DOHH2 (cell line): ENCODE data around the gene PPP2R2C.

ENCODE experiments used
- H3F3A ChIP-seq: fragments of 200-600 bp; sonication (generic), shearing (Covaris generic); 2 replicates; pipeline ENCODE4 v1.6.0; 2016; ENCODE audit warnings: antibody characterized with exemption, mild to moderate bottlenecking; ENCODE audit not compliant: control insufficient read depth, insufficient read depth
- H3K27ac ChIP-seq: fragments of 200-600 bp; sonication (generic); 2 replicates; pipeline ENCODE4 v1.5.1; 2014; ENCODE audit warnings: low read depth, mild to moderate bottlenecking, low read length, moderate library complexity
- H3K27me3 ChIP-seq: fragments of 200-600 bp; sonication (generic); 2 replicates; pipeline ENCODE4 v1.6.1; 2014; ENCODE audit warnings: mild to moderate bottlenecking, low read length, mixed read lengths; ENCODE audit not compliant: control insufficient read depth
- H3K36me3 ChIP-seq: fragments of 200-600 bp; sonication (generic); 2 replicates; pipeline ENCODE4 v1.6.1; 2014; ENCODE audit warnings: mild to moderate bottlenecking, low read length, moderate library complexity, mixed read lengths; ENCODE audit not compliant: control insufficient read depth
- H3K4me1 ChIP-seq: fragments of 200-600 bp; sonication (generic); 2 replicates; pipeline ENCODE4 v1.6.1; 2014; ENCODE audit warnings: mild to moderate bottlenecking, low read length, mixed read lengths; ENCODE audit not compliant: control insufficient read depth
- H3K4me2 ChIP-seq: fragments of 200-600 bp; sonication (generic); 2 replicates; pipeline ENCODE4 v1.6.0; 2014; ENCODE audit warnings: mild to moderate bottlenecking, low read length, moderate library complexity
- H3K4me3 ChIP-seq: fragments of 200-600 bp; sonication (generic); 2 replicates; pipeline ENCODE4 v1.5.1; 2014; ENCODE audit warnings: mild to moderate bottlenecking, low read length, mixed read lengths
- H3K79me2 ChIP-seq: fragments of 200-600 bp; sonication (generic); 2 replicates; pipeline ENCODE4 v1.6.1; 2014; ENCODE audit warnings: mild to moderate bottlenecking, low read length, mixed read lengths; ENCODE audit not compliant: control insufficient read depth
- H3K9me2 ChIP-seq: fragments of 200-600 bp; sonication (generic); replicated peaks from 2 replicates; pipeline ENCODE4 v1.6.1; 2014; ENCODE audit warnings: mild to moderate bottlenecking, low read length, mixed read lengths; ENCODE audit not compliant: control insufficient read depth
- H3K9me3 ChIP-seq: fragments of 200-600 bp; sonication (generic); 2 replicates; pipeline ENCODE4 v1.6.1; 2014; ENCODE audit warnings: antibody characterized with exemption, low read length, mixed read lengths; ENCODE audit not compliant: control insufficient read depth, insufficient read depth
- H4K20me1 ChIP-seq: fragments of 200-600 bp; sonication (generic); 2 replicates; pipeline ENCODE4 v1.6.0; 2014; ENCODE audit warnings: low read depth, mild to moderate bottlenecking, antibody characterized with exemption, low read length, moderate library complexity; ENCODE audit not compliant: control insufficient read depth, insufficient read depth
- EZH2phosphoT487 ChIP-seq: fragments of 200-600 bp; sonication (generic); IDR thresholded peaks from 2 replicates; pipeline ENCODE4 v1.6.1; 2017; ENCODE audit warnings: borderline replicate concordance, mild to moderate bottlenecking, antibody characterized with exemption, low read length, moderate library complexity, mixed read lengths
- TF ChIP-seq, protein P1 (sequence below): fragments of 200-600 bp; sonication (generic); IDR thresholded peaks from one replicate; pipeline ENCODE4 v1.5.1; 2014; ENCODE audit warnings: antibody characterized with exemption, mild to moderate bottlenecking, low read depth, low read length; ENCODE audit not compliant: poor library complexity, severe bottlenecking

Gene PPP2R2C

DNA sequence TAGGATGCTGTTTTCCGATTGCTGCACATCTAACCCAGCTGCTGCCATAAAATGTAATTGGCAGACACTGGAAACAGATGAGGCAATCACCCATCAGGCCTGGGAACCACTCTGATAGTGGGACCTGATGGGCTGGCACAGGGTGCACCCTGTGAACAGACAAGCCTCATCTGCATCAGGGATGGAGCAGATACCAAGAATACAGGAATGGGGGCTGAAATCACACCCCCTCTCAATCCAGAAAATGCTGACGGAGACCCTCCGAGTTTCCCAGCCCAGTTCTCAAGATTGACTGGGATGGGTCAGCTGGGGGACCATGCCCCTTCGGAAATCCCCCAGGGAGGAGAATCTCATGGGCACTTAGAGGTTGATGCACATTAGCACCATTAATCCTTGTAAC is 28.8 kb upstream of the PPP2R2C start:
- no peaks in the 10 kb centered on the region for H3F3A ChIP-seq
- no peaks in the 10 kb centered on the region for H3K9me2 ChIP-seq
- no peak overlapping the region for H3K27ac ChIP-seq
- H3K27me3 ChIP-seq: no peaks in the 10 kb centered on the region
- no peak overlapping the region for H3K4me2 ChIP-seq
- H3K4me3 ChIP-seq: no peak overlapping the region
- TF ChIP-seq, protein P1, sequence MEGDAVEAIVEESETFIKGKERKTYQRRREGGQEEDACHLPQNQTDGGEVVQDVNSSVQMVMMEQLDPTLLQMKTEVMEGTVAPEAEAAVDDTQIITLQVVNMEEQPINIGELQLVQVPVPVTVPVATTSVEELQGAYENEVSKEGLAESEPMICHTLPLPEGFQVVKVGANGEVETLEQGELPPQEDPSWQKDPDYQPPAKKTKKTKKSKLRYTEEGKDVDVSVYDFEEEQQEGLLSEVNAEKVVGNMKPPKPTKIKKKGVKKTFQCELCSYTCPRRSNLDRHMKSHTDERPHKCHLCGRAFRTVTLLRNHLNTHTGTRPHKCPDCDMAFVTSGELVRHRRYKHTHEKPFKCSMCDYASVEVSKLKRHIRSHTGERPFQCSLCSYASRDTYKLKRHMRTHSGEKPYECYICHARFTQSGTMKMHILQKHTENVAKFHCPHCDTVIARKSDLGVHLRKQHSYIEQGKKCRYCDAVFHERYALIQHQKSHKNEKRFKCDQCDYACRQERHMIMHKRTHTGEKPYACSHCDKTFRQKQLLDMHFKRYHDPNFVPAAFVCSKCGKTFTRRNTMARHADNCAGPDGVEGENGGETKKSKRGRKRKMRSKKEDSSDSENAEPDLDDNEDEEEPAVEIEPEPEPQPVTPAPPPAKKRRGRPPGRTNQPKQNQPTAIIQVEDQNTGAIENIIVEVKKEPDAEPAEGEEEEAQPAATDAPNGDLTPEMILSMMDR: no peak
- TF ChIP-seq EZH2phosphoT487: no peak
- H3K36me3 ChIP-seq: no peaks in the 10 kb centered on the region
- H3K9me3 ChIP-seq: peaks cover 8% of the 10 kb centered on the region
- no peaks in the 10 kb centered on the region for H4K20me1 ChIP-seq
- no peaks in the 10 kb centered on the region for H3K4me1 ChIP-seq
- H3K79me2 ChIP-seq: no peaks in the 10 kb centered on the region

DNA sequence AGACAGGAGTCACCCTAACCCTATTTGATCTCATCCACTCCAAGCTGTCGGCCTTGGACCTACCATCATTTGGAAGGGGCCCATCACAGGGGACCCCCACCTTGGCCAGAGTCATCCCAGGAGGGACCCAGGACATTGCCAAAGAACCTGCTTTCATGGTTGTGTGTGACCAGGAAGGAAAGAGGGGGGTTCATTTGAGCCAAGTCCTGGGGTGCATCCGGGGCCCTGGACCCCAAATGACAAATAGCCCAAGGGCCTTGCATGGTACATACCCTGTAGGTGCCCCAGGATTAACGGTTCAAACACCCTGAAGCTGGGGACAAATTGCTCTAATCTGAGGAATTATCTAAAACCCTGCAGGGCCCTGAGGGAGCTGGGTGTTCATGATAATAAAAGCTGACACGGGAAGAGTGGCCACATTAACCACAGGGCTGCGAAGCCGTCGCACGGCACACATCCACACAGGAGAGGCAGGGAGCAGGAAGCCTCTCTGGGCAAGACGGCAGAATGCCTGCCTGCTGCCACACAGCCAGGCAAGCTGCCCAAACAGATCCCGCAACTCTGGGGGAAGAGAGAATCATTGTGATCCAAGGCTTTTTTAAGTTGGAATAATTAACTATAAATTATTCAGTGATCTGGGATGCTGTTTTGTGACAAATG is 28.2 kb upstream of the PPP2R2C start:
- peaks cover 8% of the 10 kb centered on the region for H3K9me3 ChIP-seq
- H3K27me3 ChIP-seq: no peaks in the 10 kb centered on the region
- H3F3A ChIP-seq: no peaks in the 10 kb centered on the region
- no peak overlapping the region for H3K4me3 ChIP-seq
- H3K4me2 ChIP-seq: no peak overlapping the region
- H3K79me2 ChIP-seq: no peaks in the 10 kb centered on the region
- H4K20me1 ChIP-seq: no peaks in the 10 kb centered on the region
- H3K9me2 ChIP-seq: no peaks in the 10 kb centered on the region
- H3K27ac ChIP-seq: no peak overlapping the region
- TF ChIP-seq, protein P1: no peak
- no peak for TF ChIP-seq EZH2phosphoT487
- H3K36me3 ChIP-seq: no peaks in the 10 kb centered on the region
- H3K4me1 ChIP-seq: no peaks in the 10 kb centered on the region

DNA sequence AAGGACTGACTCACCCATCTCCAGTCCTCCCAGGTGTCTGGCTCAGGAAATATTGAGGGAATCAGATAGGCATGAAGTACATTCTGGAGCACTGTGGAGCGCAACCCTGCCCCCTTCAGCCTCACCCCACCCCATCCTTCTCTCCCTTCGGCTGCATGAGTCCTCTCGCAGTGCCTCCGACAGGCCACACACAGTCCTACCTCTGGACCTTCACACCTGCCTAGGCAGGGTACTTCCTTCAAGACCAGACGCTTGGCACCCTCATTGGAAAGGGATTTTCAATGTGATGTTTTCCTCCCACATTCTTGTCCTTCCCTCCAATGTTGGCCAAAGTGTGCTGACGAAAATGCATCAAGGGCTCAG is 26.8 kb upstream of the PPP2R2C start:
- Histone ChIP-seq H3K9me3 (peaks cover 4% of the 10 kb centered on the region), H3K27me3 (no peaks in the 10 kb centered on the region), H3K4me3 (no peak overlapping the region), H3K79me2 (no peaks in the 10 kb centered on the region), H3K4me1 (no peaks in the 10 kb centered on the region), H3K4me2 (no peak overlapping the region), H3K36me3 (no peaks in the 10 kb centered on the region), H3K9me2 (no peaks in the 10 kb centered on the region), H4K20me1 (no peaks in the 10 kb centered on the region), H3F3A (no peaks in the 10 kb centered on the region), H3K27ac (no peak overlapping the region)
- TF ChIP-seq, protein P1: no peak
- TF ChIP-seq EZH2phosphoT487: no peak
